Neural progenitor cell (in vitro differentiated cells): ENCODE data around the gene ANKRD33. TPM values are rescaled to one million over a fixed set of nuclear protein-coding genes. Genes with fewer than 3 reads are reported as not detected.

Source experiments
- DNase-seq: peaks from one replicate; pipeline ENCODE4 v3.0.0-alpha.2; 2016; ENCODE audit warnings: low spot score
- H2AFZ ChIP-seq: fragments of 200-600 bp; sonication (generic); replicated peaks from 2 replicates; pipeline ENCODE4 v1.6.1; 2016; ENCODE audit warnings: antibody characterized with exemption
- H3F3A ChIP-seq: fragments of 200-600 bp; sonication (generic); 2 replicates; pipeline ENCODE4 v1.6.1; 2016; ENCODE audit warnings: antibody characterized with exemption, low read depth
- H3K27ac ChIP-seq: fragments of 200-600 bp; sonication (generic); 2 replicates; pipeline ENCODE4 v1.5.1; 2016; ENCODE audit warnings: mild to moderate bottlenecking
- H3K27me3 ChIP-seq: fragments of 200-600 bp; sonication (generic); 2 replicates; pipeline ENCODE4 v1.6.1; 2016; ENCODE audit warnings: mild to moderate bottlenecking, moderate library complexity
- H3K36me3 ChIP-seq: fragments of 200-600 bp; sonication (generic); 2 replicates; pipeline ENCODE4 v1.5.1; 2016
- H3K4me1 ChIP-seq: fragments of 200-600 bp; sonication (generic); 2 replicates; pipeline ENCODE4 v1.6.1; 2016; ENCODE audit warnings: mixed run types
- H3K4me2 ChIP-seq: fragments of 200-600 bp; sonication (generic); 2 replicates; pipeline ENCODE4 v1.6.1; 2016
- H3K4me3 ChIP-seq: fragments of 200-600 bp; sonication (generic); 2 replicates; pipeline ENCODE4 v1.5.1; 2016
- H3K79me2 ChIP-seq: fragments of 200-600 bp; sonication (generic); 2 replicates; pipeline ENCODE4 v1.6.1; 2016; ENCODE audit warnings: low read depth
- H3K9ac ChIP-seq: fragments of 200-600 bp; sonication (generic); 2 replicates; pipeline ENCODE4 v1.6.1; 2016
- H3K9me3 ChIP-seq: fragments of 200-600 bp; sonication (generic); 2 replicates; pipeline ENCODE4 v1.5.1; 2016; ENCODE audit warnings: low read depth
- H4K20me1 ChIP-seq: fragments of 200-600 bp; sonication (generic); 2 replicates; pipeline ENCODE4 v1.6.1; 2016; ENCODE audit warnings: low read depth
- H3K27ac Mint-ChIP-seq: 3 replicates; pipeline ENCODE4 v1.8.0; 2021; ENCODE audit warnings: mixed read lengths
- H3K27me3 Mint-ChIP-seq: 2 replicates; pipeline ENCODE4 v1.8.0; 2022; ENCODE audit warnings: low read depth, mild to moderate bottlenecking, inconsistent platforms, moderate library complexity, mixed read lengths; ENCODE audit not compliant: insufficient read depth
- H3K36me3 Mint-ChIP-seq: 3 replicates; pipeline ENCODE4 v1.8.0; 2021; ENCODE audit warnings: mixed read lengths
- H3K4me1 Mint-ChIP-seq: 3 replicates; pipeline ENCODE4 v1.8.0; 2021; ENCODE audit warnings: mixed read lengths
- H3K4me3 Mint-ChIP-seq: 3 replicates; pipeline ENCODE4 v1.8.0; 2021; ENCODE audit warnings: mild to moderate bottlenecking, moderate library complexity, mixed read lengths
- H3K9me3 Mint-ChIP-seq: 3 replicates; pipeline ENCODE4 v1.8.0; 2020; ENCODE audit warnings: mixed read lengths
- CTCF ChIP-seq: fragments of 200-600 bp; sonication (generic); IDR thresholded peaks from 2 replicates; pipeline ENCODE4 v1.5.1; 2017; ENCODE audit warnings: antibody characterized with exemption, mild to moderate bottlenecking
- EZH2 ChIP-seq: fragments of 200-600 bp; sonication (generic); IDR thresholded peaks from 2 replicates; pipeline ENCODE4 v1.6.1; 2017; ENCODE audit warnings: antibody characterized with exemption, mild to moderate bottlenecking, moderate library complexity
- EZH2phosphoT487 ChIP-seq: fragments of 200-600 bp; sonication (generic); IDR thresholded peaks from 2 replicates; pipeline ENCODE4 v1.6.1; 2017; ENCODE audit warnings: antibody characterized with exemption
- total RNA-seq: library from RNA; depleted of rRNA; stranded (reverse); fragments of >200 nt; gene quantifications from 2 replicates; pipeline ENCODE4 v1.2.3, GENCODE V29; 2015; ENCODE audit warnings: low replicate concordance

ANKRD33 gene
- total RNA-seq, 1 donor from 2014 or later = 0.39 TPM

GRCh38 chr12:51879102-51879501, 8.8 kb upstream of the ANKRD33 start:
- Mint-ChIP-seq H3K9me3 (no peaks in the 10 kb centered on the region), H3K4me3 (no peak overlapping the region), H3K4me1 (peaks cover 11% of the 10 kb centered on the region), H3K27me3 (peaks cover 10% of the 10 kb centered on the region), H3K36me3 (no peaks in the 10 kb centered on the region), H3K27ac (no peak overlapping the region)
- Histone ChIP-seq H3K9ac (no peak overlapping the region), H3K4me3 (no peak overlapping the region), H3K27me3 (no peaks in the 10 kb centered on the region), H3K36me3 (no peaks in the 10 kb centered on the region), H3K9me3 (no peaks in the 10 kb centered on the region), H3K4me2 (no peak overlapping the region), H2AFZ (no peak overlapping the region), H3F3A (peaks cover 7% of the 10 kb centered on the region), H4K20me1 (peaks cover 8% of the 10 kb centered on the region), H3K4me1 (peaks cover 4% of the 10 kb centered on the region), H3K79me2 (no peaks in the 10 kb centered on the region), H3K27ac (no peak overlapping the region)
- DNase-seq = no peak
- TF ChIP-seq CTCF = no peak
- TF ChIP-seq EZH2 = no peak
- no peak for TF ChIP-seq EZH2phosphoT487

DNA sequence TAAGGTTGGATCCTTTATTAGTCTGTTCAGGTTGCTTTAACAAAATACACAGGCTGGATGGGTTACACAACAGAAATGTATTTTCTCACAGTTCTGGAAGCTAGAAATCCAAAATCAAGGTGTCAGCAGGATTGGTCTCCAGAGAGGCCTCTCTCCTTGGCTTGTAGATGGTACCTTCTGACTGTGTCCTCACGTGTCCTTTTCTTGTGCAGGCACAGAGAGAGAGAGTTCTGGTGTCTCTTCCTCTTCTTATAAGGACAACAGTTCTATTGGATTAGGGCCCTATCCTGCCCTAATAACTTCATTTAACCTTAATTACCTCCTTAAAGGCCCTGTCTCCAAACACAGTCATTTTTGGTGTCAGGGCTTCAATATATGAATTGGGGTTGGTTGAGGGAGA, 4.6 kb upstream of the ANKRD33 start:
- no peaks in the 10 kb centered on the region for H4K20me1 ChIP-seq
- Mint-ChIP-seq H3K36me3 (no peaks in the 10 kb centered on the region), H3K27me3 (peaks cover 16% of the 10 kb centered on the region), H3K4me3 (no peak overlapping the region), H3K9me3 (no peaks in the 10 kb centered on the region), H3K27ac (no peak overlapping the region), H3K4me1 (peaks cover 8% of the 10 kb centered on the region)
- no peaks in the 10 kb centered on the region for H3F3A ChIP-seq
- no peak overlapping the region for H3K27ac ChIP-seq
- H3K9ac ChIP-seq = no peak overlapping the region
- H3K4me3 ChIP-seq = no peak overlapping the region
- DNase-seq = no peak
- H2AFZ ChIP-seq = no peak overlapping the region
- no peaks in the 10 kb centered on the region for H3K79me2 ChIP-seq
- peaks cover 2% of the 10 kb centered on the region for H3K27me3 ChIP-seq
- H3K9me3 ChIP-seq = no peaks in the 10 kb centered on the region
- no peaks in the 10 kb centered on the region for H3K36me3 ChIP-seq
- peaks cover 3% of the 10 kb centered on the region for H3K4me1 ChIP-seq
- TF ChIP-seq CTCF (no peak), EZH2 (no peak), EZH2phosphoT487 (no peak)
- H3K4me2 ChIP-seq = no peak overlapping the region

DNA sequence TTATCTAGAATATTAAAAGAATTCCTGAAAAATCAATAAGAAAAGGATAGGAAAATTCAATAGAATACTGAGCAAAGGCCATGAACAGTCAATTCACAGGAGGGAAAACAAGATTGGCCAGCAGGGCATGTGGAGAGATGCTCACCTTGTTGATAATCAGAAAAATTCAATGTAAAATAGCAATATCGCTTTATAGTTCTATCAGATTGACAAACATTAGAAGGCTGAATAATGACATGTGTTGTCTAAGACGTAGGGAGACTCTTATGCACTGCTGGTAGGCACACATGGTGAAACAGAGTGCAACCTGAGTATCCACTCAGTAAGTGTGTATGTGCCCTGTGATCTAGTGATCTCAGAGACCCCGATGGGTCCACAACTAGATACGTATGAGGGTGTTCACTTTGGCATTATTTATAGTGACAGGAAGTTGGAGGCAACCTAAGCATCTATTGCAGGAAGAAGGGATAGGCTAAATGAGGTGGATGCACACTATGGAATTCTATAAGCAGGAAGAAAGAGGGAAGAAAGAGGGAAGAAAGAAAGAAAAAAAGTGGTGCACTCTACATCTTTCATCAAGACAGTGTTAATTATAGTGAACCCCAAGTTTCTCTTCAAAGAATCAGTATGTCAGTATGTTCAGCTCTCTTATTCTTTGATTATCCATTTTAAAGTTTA, 3.8 kb upstream of the ANKRD33 start:
- Mint-ChIP-seq H3K9me3 (no peaks in the 10 kb centered on the region), H3K36me3 (no peaks in the 10 kb centered on the region), H3K27ac (no peak overlapping the region), H3K4me1 (peaks cover 10% of the 10 kb centered on the region), H3K27me3 (peaks cover 20% of the 10 kb centered on the region), H3K4me3 (no peak overlapping the region)
- H3K4me3 ChIP-seq = no peak overlapping the region
- H2AFZ ChIP-seq = no peak overlapping the region
- no peak for DNase-seq
- H4K20me1 ChIP-seq = no peaks in the 10 kb centered on the region
- H3K27me3 ChIP-seq = peaks cover 3% of the 10 kb centered on the region
- H3K4me1 ChIP-seq = peaks cover 3% of the 10 kb centered on the region
- no peaks in the 10 kb centered on the region for H3F3A ChIP-seq
- H3K4me2 ChIP-seq = no peak overlapping the region
- TF ChIP-seq EZH2phosphoT487 = no peak
- no peaks in the 10 kb centered on the region for H3K79me2 ChIP-seq
- H3K9ac ChIP-seq = no peak overlapping the region
- no peaks in the 10 kb centered on the region for H3K9me3 ChIP-seq
- H3K27ac ChIP-seq = no peak overlapping the region
- H3K36me3 ChIP-seq = no peaks in the 10 kb centered on the region

GRCh38 chr12:51884676-51885229, 3.1 kb upstream of the ANKRD33 start:
- DNase-seq = no peak

More at GRCh38 chr12:51884676-51885229, 3.1 kb upstream of the ANKRD33 start:
- Histone ChIP-seq H3K9me3 (no peaks in the 10 kb centered on the region), H3K4me1 (peaks cover 6% of the 10 kb centered on the region), H3K4me3 (no peak overlapping the region), H3K27me3 (peaks cover 3% of the 10 kb centered on the region), H3K9ac (no peak overlapping the region), H3K4me2 (no peak overlapping the region), H3K79me2 (no peaks in the 10 kb centered on the region), H3F3A (no peaks in the 10 kb centered on the region), H2AFZ (no peak overlapping the region), H4K20me1 (no peaks in the 10 kb centered on the region), H3K36me3 (no peaks in the 10 kb centered on the region), H3K27ac (no peak overlapping the region)
- Mint-ChIP-seq H3K4me3 (no peak overlapping the region), H3K4me1 (peaks cover 13% of the 10 kb centered on the region), H3K9me3 (no peaks in the 10 kb centered on the region), H3K27ac (no peak overlapping the region), H3K36me3 (no peaks in the 10 kb centered on the region), H3K27me3 (peaks cover 21% of the 10 kb centered on the region)
- TF ChIP-seq EZH2phosphoT487 (no peak), EZH2 (no peak), CTCF (no peak)
